Activated gamma-delta T cell treated with Interleukin-2 at 50 U/mL for 16 hours (primary cell): Measurements from ENCODE around the gene PLEKHM3.

ENCODE experiments used
- DNase-seq: peaks from one replicate; pipeline ENCODE4 v3.0.0-alpha.2; 2020

Gene PLEKHM3

GRCh38 chr2:207847098-207847806, 178.1 kb downstream of the PLEKHM3 start:
- DNase-seq: no peak

- no peak for DNase-seq
These were observed 180.0 kb downstream of the PLEKHM3 start for GRCh38 chr2:207845202-207845864.

GRCh38 chr2:207844648-207845047, 180.7 kb downstream of the PLEKHM3 start:
- DNase-seq: no peak

GRCh38 chr2:207840101-207840500, 185.2 kb downstream of the PLEKHM3 start:
- no peak for DNase-seq

- no peak for DNase-seq
These were observed 185.8 kb downstream of the PLEKHM3 start for GRCh38 chr2:207839575-207839974.

- DNase-seq: no peak
These were observed 186.3 kb downstream of the PLEKHM3 start for GRCh38 chr2:207839028-207839427.

GRCh38 chr2:207836521-207837133, 188.7 kb downstream of the PLEKHM3 start:
- no peak for DNase-seq

GRCh38 chr2:207835805-207836204, 189.5 kb downstream of the PLEKHM3 start:
- DNase-seq: no peak

- DNase-seq: no peak
These were observed 192.0 kb downstream of the PLEKHM3 start for GRCh38 chr2:207833251-207833751.

- no peak for DNase-seq
These were observed 193.6 kb downstream of the PLEKHM3 start for GRCh38 chr2:207831584-207832248.

- DNase-seq: no peak
These were observed 194.4 kb downstream of the PLEKHM3 start for GRCh38 chr2:207830778-207831438.

- no peak for DNase-seq
These were observed 196.8 kb downstream of the PLEKHM3 start for GRCh38 chr2:207828361-207829057.

GRCh38 chr2:207825978-207826377, 199.3 kb downstream of the PLEKHM3 start:
- no peak for DNase-seq

- no peak for DNase-seq
These were observed 200.0 kb downstream of the PLEKHM3 start for GRCh38 chr2:207825045-207825954.

- no peak for DNase-seq
These were observed 201.5 kb downstream of the PLEKHM3 start for GRCh38 chr2:207823865-207824264.

GRCh38 chr2:207819839-207820784, 205.2 kb downstream of the PLEKHM3 start:
- DNase-seq: no peak

- DNase-seq: no peak
These were observed 206.1 kb downstream of the PLEKHM3 start for GRCh38 chr2:207819021-207819797.

- DNase-seq: no peak
These were observed 208.8 kb downstream of the PLEKHM3 start for GRCh38 chr2:207816546-207816945.

GRCh38 chr2:207815254-207815653, 210.1 kb downstream of the PLEKHM3 start:
- no peak for DNase-seq
